ENCODE data around the gene SMKR1.
"Not testable (repeated sequence)": the region's sequence is repeated elsewhere in the genome, so short reads cannot be mapped to it uniquely, and the experiment has no call there.

Gene SMKR1

GRCh38 chr7:129489491-129489890 is 12.8 kb upstream of the SMKR1 start:
- DNase-seq: no peak

- no peak for DNase-seq
Measured at GRCh38 chr7:129492391-129492790, 9.9 kb upstream of the SMKR1 start.

- no peak for DNase-seq
Measured at GRCh38 chr7:129493555-129493954, 8.8 kb upstream of the SMKR1 start.

- DNase-seq: no peak
Measured at GRCh38 chr7:129494041-129494440, 8.3 kb upstream of the SMKR1 start.

GRCh38 chr7:129495987-129496386 is 6.3 kb upstream of the SMKR1 start:
- DNase-seq: no peak

GRCh38 chr7:129496653-129497052 is 5.7 kb upstream of the SMKR1 start:
- no peak for DNase-seq

- DNase-seq: no peak
Measured at GRCh38 chr7:129497156-129497555, 5.2 kb upstream of the SMKR1 start.

GRCh38 chr7:129498021-129498420 is 4.3 kb upstream of the SMKR1 start:
- no peak for DNase-seq

- DNase-seq: no peak
Measured at GRCh38 chr7:129499999-129500398, 2.3 kb upstream of the SMKR1 start.

GRCh38 chr7:129502708-129503685 is 666 bp downstream of the SMKR1 start:
- peak in 1 of 2 experiments; percentile 34 for DNase-seq

GRCh38 chr7:129503725-129504124 is 1.4 kb downstream of the SMKR1 start:
- no peak for DNase-seq

- no peak for DNase-seq
Measured at GRCh38 chr7:129512192-129512591, 9.9 kb downstream of the SMKR1 start.

GRCh38 chr7:129513546-129513945 is 11.2 kb downstream of the SMKR1 start:
- no peak for DNase-seq

- DNase-seq: no peak
Measured at GRCh38 chr7:129514683-129515082, 12.4 kb downstream of the SMKR1 start.

GRCh38 chr7:129515381-129515780 is 13.1 kb downstream of the SMKR1 start:
- no peak for DNase-seq

- DNase-seq: no peak
Measured at GRCh38 chr7:129517931-129518330, 15.6 kb downstream of the SMKR1 start.

GRCh38 chr7:129519464-129519863 is 17.1 kb downstream of the SMKR1 start:
- no peak for DNase-seq

GRCh38 chr7:129522088-129522970 is 20.0 kb downstream of the SMKR1 start:
- no peak for DNase-seq

- DNase-seq: no peak
Measured at GRCh38 chr7:129522971-129523340, 20.6 kb downstream of the SMKR1 start.

GRCh38 chr7:129523924-129524323 is 21.6 kb downstream of the SMKR1 start:
- no peak for DNase-seq

GRCh38 chr7:129524405-129524804 is 22.1 kb downstream of the SMKR1 start:
- not testable (repeated sequence) for DNase-seq

- DNase-seq: no peak
Measured at GRCh38 chr7:129525225-129525862, 23.0 kb downstream of the SMKR1 start.

GRCh38 chr7:129529643-129530042 is 27.3 kb downstream of the SMKR1 start:
- no peak for DNase-seq
